ENCODE data around the gene TUBG1.

TUBG1 gene

DNA sequence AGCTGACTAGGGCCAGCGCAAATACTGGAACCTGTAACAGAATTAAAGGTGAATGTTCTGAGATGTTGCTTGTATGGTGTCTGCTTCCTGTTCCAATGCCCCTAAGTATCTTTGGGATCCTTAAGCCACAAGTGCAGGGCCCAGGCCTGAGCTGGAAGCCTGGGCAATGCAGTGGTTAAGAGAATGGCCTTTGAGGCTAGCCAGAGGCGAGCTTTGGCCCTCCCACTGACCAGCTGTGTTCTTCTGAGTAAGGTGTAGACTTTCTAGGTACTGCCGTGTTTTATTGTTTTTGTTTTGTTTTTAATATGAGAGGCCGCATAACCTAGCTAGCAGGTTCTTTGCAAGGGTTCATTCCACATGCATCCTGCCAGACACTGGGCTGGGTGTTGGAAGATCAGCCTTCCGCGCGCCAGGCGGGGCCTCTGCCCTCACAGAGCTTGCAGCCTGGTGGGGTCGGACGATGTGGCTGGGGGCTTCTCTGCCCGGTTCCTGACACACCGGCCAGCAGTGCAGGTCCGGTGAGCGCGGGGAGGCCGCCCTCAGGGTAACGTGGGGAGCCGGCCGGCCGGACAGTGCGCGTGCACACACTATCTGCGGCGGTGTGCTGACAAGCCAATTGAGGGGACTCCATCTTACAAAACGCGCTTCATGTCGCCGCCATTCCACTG, 43.1 kb upstream of the TUBG1 start:
- Histone ChIP-seq H3K4me3 (ENCODE audit: low read depth in 1 of 5, low read length in 5 of 5) (peak overlapping the region in 4 of 5 donors; percentile 82 to 90 (median 84)), H3K27me3 (ENCODE audit: control insufficient read depth in 5 of 5, insufficient read depth in 4 of 5, low read length in 5 of 5) (no peaks in the 10 kb centered on the region), H3K9ac (ENCODE audit: low read length in 5 of 5) (peak overlapping the region; percentile 44 to 94 (median 85)), H3K27ac (ENCODE audit: low read depth, low read length) (peak overlapping the region; percentile 91), H3K4me1 (ENCODE audit: control insufficient read depth in 5 of 5, insufficient read depth in 5 of 5, low read length in 5 of 5) (peaks cover 13 to 75% (median 63%) of the 10 kb centered on the region in 5 donors), H3K9me3 (ENCODE audit: control insufficient read depth in 5 of 5, low read length in 5 of 5) (no peaks in the 10 kb centered on the region), H3K36me3 (ENCODE audit: control insufficient read depth in 5 of 5, insufficient read depth in 5 of 5, low read length in 5 of 5) (peaks cover 0 to 55% (median 44%) of the 10 kb centered on the region in 5 donors)

GRCh38 chr17:42566883-42567573, 42.5 kb upstream of the TUBG1 start, which contains the start of gene MLX:
Gene MLX, plus strand, starts transcription at chr17:42567100. Its CDS starts 25 bp downstream, at chr17:42567125.
- Histone ChIP-seq H3K27me3 (ENCODE audit: control insufficient read depth in 5 of 5, insufficient read depth in 4 of 5, low read length in 5 of 5) (no peaks in the 10 kb centered on the region), H3K4me1 (ENCODE audit: control insufficient read depth in 5 of 5, insufficient read depth in 5 of 5, low read length in 5 of 5) (peaks cover 19 to 76% (median 64%) of the 10 kb centered on the region in 5 donors), H3K9ac (ENCODE audit: low read length in 5 of 5) (peak within 1 kb of the TSS; percentile 76 to 94 (median 89)), H3K4me3 (ENCODE audit: low read depth in 1 of 5, low read length in 5 of 5) (peak within 1 kb of the TSS; percentile 81 to 90 (median 83)), H3K27ac (ENCODE audit: low read depth, low read length) (peak within 1 kb of the TSS; percentile 91), H3K36me3 (ENCODE audit: control insufficient read depth in 5 of 5, insufficient read depth in 5 of 5, low read length in 5 of 5) (peaks cover 0 to 62% (median 50%) of the 10 kb centered on the region in 5 donors), H3K9me3 (ENCODE audit: control insufficient read depth in 5 of 5, low read length in 5 of 5) (no peaks in the 10 kb centered on the region)

DNA sequence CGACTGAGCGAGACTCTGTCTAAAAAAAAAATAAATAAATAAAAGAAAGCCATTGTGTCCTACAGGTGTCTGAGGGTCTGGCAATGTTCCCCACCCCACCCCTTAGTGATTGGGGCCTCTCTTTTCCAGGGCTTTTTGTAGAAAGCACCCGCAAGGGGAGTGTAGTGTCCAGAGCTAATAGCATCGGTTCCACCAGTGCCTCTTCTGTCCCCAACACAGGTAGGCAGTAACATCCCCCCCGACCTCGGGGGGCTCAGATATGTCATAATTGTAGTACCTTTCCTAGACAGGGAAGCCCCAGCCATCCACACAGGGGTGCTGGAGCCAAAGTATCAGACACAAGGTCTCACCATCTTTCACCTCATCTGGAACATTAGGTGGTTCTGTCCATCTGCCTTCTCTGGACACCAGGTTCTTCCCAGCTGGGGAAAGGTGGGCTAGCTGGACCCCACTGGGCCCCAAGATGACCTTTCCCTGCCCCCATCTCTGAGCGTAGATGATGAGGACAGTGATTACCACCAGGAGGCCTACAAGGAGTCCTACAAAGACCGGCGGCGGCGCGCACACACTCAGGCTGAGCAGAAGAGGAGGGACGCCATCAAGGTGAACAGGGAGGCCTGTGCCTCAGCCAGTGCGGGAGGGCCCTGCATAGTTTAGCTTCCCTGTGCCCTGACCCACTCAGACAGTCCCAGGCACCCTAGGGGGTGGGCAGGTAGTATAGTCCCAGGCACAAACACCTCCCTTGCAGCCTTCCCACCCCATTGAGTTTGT, 41.0 kb upstream of the TUBG1 start:
- Histone ChIP-seq H3K36me3 (ENCODE audit: control insufficient read depth in 5 of 5, insufficient read depth in 5 of 5, low read length in 5 of 5) (peaks cover 0 to 76% (median 64%) of the 10 kb centered on the region in 5 donors), H3K9me3 (ENCODE audit: control insufficient read depth in 5 of 5, low read length in 5 of 5) (no peaks in the 10 kb centered on the region), H3K9ac (ENCODE audit: low read length in 5 of 5) (peak overlapping the region in 2 of 5 donors; percentile 31 to 58), H3K4me3 (ENCODE audit: low read depth in 1 of 5, low read length in 5 of 5) (no peak overlapping the region), H3K27ac (ENCODE audit: low read depth, low read length) (peak overlapping the region; percentile 26), H3K4me1 (ENCODE audit: control insufficient read depth in 5 of 5, insufficient read depth in 5 of 5, low read length in 5 of 5) (peaks cover 14 to 65% (median 54%) of the 10 kb centered on the region in 5 donors), H3K27me3 (ENCODE audit: control insufficient read depth in 5 of 5, insufficient read depth in 4 of 5, low read length in 5 of 5) (no peaks in the 10 kb centered on the region)

- Histone ChIP-seq H3K9me3 (ENCODE audit: control insufficient read depth in 5 of 5, low read length in 5 of 5) (no peaks in the 10 kb centered on the region), H3K27ac (ENCODE audit: low read depth, low read length) (peak overlapping the region; percentile 67), H3K4me1 (ENCODE audit: control insufficient read depth in 5 of 5, insufficient read depth in 5 of 5, low read length in 5 of 5) (peaks cover 11 to 45% (median 37%) of the 10 kb centered on the region in 5 donors), H3K36me3 (ENCODE audit: control insufficient read depth in 5 of 5, insufficient read depth in 5 of 5, low read length in 5 of 5) (peaks cover 6 to 74% (median 61%) of the 10 kb centered on the region in 5 donors), H3K27me3 (ENCODE audit: control insufficient read depth in 5 of 5, insufficient read depth in 4 of 5, low read length in 5 of 5) (no peaks in the 10 kb centered on the region), H3K9ac (ENCODE audit: low read length in 5 of 5) (peak overlapping the region in 2 of 5 donors; percentile 17 to 29), H3K4me3 (ENCODE audit: low read depth in 1 of 5, low read length in 5 of 5) (no peak overlapping the region)
These were observed 37.9 kb upstream of the TUBG1 start for GRCh38 chr17:42571435-42572225.

DNA sequence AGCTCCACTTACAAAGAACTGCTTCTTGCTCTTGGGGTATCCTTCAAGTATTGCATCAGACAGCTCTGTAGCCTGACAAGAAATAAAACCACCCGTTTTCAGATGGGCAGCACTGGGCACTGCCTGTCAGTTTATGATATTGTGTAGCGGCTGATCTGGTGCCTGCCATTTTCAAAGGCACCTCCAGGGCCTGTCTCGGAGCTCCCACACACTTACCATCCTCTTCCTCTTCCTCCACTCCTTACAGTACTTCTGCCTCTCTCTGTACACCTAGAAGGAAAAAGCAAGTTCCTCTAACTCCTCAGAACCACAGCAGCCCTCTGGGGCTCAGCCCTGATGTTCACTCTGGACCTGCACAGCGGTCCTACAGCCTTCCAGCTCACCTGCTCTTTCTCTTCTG, 36.4 kb upstream of the TUBG1 start:
- Histone ChIP-seq H3K4me3 (ENCODE audit: low read depth in 1 of 5, low read length in 5 of 5) (no peak overlapping the region), H3K27ac (ENCODE audit: low read depth, low read length) (no peak overlapping the region), H3K27me3 (ENCODE audit: control insufficient read depth in 5 of 5, insufficient read depth in 4 of 5, low read length in 5 of 5) (no peaks in the 10 kb centered on the region), H3K9ac (ENCODE audit: low read length in 5 of 5) (peak overlapping the region in 1 of 5 donors; percentile 8), H3K36me3 (ENCODE audit: control insufficient read depth in 5 of 5, insufficient read depth in 5 of 5, low read length in 5 of 5) (peaks cover 6 to 74% (median 61%) of the 10 kb centered on the region in 5 donors), H3K4me1 (ENCODE audit: control insufficient read depth in 5 of 5, insufficient read depth in 5 of 5, low read length in 5 of 5) (peaks cover 13 to 47% (median 40%) of the 10 kb centered on the region in 5 donors), H3K9me3 (ENCODE audit: control insufficient read depth in 5 of 5, low read length in 5 of 5) (no peaks in the 10 kb centered on the region)

DNA sequence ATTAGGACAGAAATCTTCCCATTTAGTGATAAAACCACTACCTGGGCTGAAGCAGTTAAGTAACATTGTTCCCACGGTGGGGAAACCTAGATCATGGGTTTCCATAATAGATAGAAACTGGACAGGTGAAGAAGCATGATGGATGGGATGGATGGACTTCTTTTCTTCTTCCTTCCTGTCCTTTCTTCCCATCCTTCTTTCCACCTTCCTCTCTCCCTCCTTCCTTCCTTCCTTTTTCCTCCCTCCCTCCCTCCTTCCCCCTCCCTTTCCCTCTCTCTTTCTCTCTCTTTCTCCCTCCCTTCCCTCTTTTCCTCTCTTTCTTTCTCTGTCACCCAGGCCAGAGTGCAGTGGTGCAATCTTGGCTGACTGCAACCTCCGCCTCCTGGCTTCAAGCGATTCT, 35.0 kb upstream of the TUBG1 start:
- Histone ChIP-seq H3K27me3 (ENCODE audit: control insufficient read depth in 5 of 5, insufficient read depth in 4 of 5, low read length in 5 of 5) (no peaks in the 10 kb centered on the region), H3K27ac (ENCODE audit: low read depth, low read length) (no peak overlapping the region), H3K4me1 (ENCODE audit: control insufficient read depth in 5 of 5, insufficient read depth in 5 of 5, low read length in 5 of 5) (peaks cover 16 to 45% (median 43%) of the 10 kb centered on the region in 5 donors), H3K4me3 (ENCODE audit: low read depth in 1 of 5, low read length in 5 of 5) (no peak overlapping the region), H3K9me3 (ENCODE audit: control insufficient read depth in 5 of 5, low read length in 5 of 5) (no peaks in the 10 kb centered on the region), H3K9ac (ENCODE audit: low read length in 5 of 5) (no peak overlapping the region), H3K36me3 (ENCODE audit: control insufficient read depth in 5 of 5, insufficient read depth in 5 of 5, low read length in 5 of 5) (peaks cover 6 to 64% (median 49%) of the 10 kb centered on the region in 5 donors)

DNA sequence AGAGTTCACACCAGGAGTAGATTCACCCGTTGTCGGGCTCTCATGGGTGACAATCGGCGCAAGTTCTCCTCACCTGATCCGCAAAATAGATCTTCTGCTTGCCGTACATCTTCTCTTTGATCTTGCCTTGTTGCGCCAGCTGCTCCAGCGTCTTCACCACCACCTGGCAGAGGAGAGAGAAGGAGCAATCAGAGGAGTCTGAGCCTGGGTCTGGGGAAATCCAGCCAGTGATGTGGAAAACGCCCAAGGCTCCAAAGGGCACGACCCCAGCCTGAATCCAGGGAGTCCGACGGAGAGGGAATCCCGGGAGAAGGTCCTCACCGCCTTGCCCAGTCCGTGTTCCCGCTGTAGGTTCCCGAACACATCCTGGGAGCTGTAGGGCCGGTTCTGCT, 32.3 kb upstream of the TUBG1 start:
- H3K27ac ChIP-seq (ENCODE audit: low read depth, low read length), result peak overlapping the region; percentile 86
- H3K36me3 ChIP-seq (ENCODE audit: control insufficient read depth in 5 of 5, insufficient read depth in 5 of 5, low read length in 5 of 5), result peaks cover 10 to 63% (median 52%) of the 10 kb centered on the region in 5 donors
- H3K4me1 ChIP-seq (ENCODE audit: control insufficient read depth in 5 of 5, insufficient read depth in 5 of 5, low read length in 5 of 5), result peaks cover 8 to 25% (median 22%) of the 10 kb centered on the region in 5 donors
- peak overlapping the region; percentile 70 to 89 (median 79) for H3K4me3 ChIP-seq (ENCODE audit: low read depth in 1 of 5, low read length in 5 of 5)
- no peaks in the 10 kb centered on the region for H3K27me3 ChIP-seq (ENCODE audit: control insufficient read depth in 5 of 5, insufficient read depth in 4 of 5, low read length in 5 of 5)
- H3K9ac ChIP-seq (ENCODE audit: low read length in 5 of 5), result peak overlapping the region; percentile 71 to 90 (median 79)
- H3K9me3 ChIP-seq (ENCODE audit: control insufficient read depth in 5 of 5, low read length in 5 of 5), result no peaks in the 10 kb centered on the region

- Histone ChIP-seq H3K9ac (ENCODE audit: low read length in 5 of 5) (peak within 1 kb of the TSS; percentile 76 to 98 (median 89)), H3K4me1 (ENCODE audit: control insufficient read depth in 5 of 5, insufficient read depth in 5 of 5, low read length in 5 of 5) (peaks cover 7 to 22% (median 19%) of the 10 kb centered on the region in 5 donors), H3K9me3 (ENCODE audit: control insufficient read depth in 5 of 5, low read length in 5 of 5) (no peaks in the 10 kb centered on the region), H3K36me3 (ENCODE audit: control insufficient read depth in 5 of 5, insufficient read depth in 5 of 5, low read length in 5 of 5) (peaks cover 13 to 64% (median 54%) of the 10 kb centered on the region in 5 donors), H3K4me3 (ENCODE audit: low read depth in 1 of 5, low read length in 5 of 5) (peak within 1 kb of the TSS; percentile 70 to 93 (median 82)), H3K27me3 (ENCODE audit: control insufficient read depth in 5 of 5, insufficient read depth in 4 of 5, low read length in 5 of 5) (no peaks in the 10 kb centered on the region), H3K27ac (ENCODE audit: low read depth, low read length) (peak within 1 kb of the TSS; percentile 86)
These were observed 31.8 kb upstream of the TUBG1 start, which contains the start of gene PSMC3IP for GRCh38 chr17:42577532-42578281. Gene PSMC3IP, minus strand, starts transcription at chr17:42577729. Its CDS starts 43 bp downstream, at chr17:42577686.

Measured in subcutaneous abdominal adipose tissue (tissue), 5 donors.